Stimulated activated CD4-positive, alpha-beta T cell treated with anti-CD3 and anti-CD28 coated beads, Interleukin-4, amount 100 ng/mL, for 4 hours (primary cell): Measurements from ENCODE around the gene DDAH1.
"Not testable (repeated sequence)": the region's sequence is repeated elsewhere in the genome, so short reads cannot be mapped to it uniquely, and the experiment has no call there.

Experiments
- DNase-seq, 2 experiments: peaks; one replicate each; pipeline ENCODE4 v3.0.0-alpha.2; 2020

The DDAH1 gene

DNA sequence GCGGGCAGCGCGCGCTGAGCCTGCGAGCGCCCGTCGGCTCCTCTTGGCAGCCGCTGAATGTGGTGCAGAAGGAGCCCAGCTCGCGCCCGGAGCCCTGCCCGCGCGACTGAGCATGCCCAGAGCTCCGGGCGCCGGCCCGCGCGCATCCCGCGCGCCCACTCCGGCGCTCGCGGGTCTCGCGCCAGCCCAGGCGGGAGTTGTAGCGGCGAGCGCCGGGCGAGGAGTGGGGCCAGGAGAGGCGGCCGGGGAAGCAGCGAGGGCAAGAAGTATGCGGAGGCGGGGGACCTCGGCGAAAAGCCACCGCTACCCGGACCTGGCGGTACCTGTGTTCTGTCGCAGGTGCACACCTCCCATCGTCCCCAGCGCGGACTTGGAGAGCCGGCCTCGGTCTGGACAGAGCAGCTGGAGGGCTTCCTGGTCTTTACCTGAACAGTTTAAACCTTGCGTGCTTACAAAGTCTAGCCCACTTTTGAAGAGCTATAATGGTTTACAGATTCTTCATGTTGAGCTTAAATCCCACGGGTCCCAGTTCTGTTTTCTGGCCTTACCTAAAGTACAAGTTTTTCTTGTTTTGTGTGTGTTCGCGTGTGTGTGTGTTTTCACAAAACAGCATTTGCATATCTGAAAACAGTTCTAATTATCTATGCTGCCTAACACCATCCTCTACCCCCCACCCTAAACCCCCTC, at the start of gene DDAH1:
DDAH1 (minus strand) TSS at position 61 of the 687 bp plus-strand sequence. CDS start 114 bp downstream, outside the sequence.
- peak in 1 of 2 experiments; percentile 3 for DNase-seq

DNA sequence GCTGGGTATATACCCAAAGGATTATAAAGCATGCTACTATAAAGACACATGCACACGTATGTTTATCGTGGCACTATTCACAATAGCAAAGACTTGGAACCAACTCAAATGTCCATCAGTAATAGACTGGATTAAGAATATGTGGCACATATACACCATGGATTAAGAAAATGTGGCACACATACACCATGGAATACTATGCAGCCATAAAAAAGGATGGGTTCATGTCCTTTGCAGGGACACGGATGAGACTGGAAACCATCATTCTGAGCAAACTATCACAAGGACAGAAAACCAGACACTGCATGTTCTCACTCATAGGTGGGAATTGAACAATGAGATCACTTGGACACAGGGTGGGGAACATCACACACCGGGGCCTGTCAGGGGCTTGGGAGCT, 49.0 kb upstream of the DDAH1 start:
- DNase-seq: not testable (repeated sequence)

DNA sequence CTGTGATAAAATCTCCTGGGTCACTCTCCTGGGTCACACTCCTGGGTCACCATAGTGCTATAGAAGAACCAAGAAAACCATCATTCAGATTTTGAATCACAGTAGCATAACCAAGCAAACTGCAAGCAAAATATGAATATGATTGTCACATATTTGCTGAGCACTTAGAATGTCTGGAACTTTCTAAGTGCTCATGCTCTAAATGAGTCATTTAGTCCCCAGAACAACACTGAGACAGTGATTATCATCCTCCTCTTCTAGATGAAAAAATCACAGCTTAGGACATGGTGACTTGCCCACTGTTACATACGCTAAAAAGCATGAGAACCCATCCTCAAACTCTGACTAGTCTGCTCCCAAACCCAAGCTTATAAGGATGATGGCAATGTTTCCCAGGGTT, 39.5 kb upstream of the DDAH1 start:
- DNase-seq: no peak

DNA sequence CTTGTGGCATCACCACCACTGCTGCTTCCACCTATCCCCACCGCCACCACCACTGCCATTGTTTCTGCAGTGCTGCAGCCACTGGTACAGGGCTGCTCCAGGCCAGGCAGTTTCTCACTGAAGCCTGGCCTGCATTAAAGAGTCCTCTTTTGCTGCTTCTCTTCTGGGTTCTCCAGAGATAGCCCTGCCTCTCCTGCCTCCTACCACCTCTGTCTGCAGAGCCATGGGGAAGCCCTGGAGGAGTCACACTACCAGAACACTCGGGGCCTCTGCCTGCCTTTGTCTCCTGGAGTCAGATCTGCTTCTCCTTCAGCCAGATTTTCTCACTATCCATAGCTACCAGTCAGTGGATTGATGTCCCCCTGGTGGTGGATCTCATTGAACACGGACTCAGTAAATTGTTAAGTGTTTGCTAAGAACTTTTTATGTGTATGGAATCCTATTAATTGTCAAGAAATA, 37.7 kb upstream of the DDAH1 start:
- no peak for DNase-seq

DNA sequence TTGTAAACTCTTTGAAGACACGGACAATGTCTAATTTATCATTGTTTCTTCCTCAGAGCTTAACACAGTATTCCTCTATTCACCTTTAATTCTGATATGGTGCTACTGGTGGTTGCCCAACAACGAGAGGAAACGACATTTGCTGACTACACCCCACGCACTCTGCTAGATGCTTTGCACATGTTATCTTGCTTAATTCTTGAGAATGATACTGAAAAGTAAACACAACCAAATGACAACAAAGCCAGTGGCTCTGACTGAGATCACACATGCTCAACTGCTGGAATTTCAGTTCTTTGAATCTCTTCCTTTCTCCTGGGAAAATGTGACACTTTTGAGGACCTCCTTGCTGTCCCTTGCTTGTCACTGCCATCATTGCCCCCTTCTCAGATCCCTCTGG, 37.2 kb upstream of the DDAH1 start:
- DNase-seq: no peak

DNA sequence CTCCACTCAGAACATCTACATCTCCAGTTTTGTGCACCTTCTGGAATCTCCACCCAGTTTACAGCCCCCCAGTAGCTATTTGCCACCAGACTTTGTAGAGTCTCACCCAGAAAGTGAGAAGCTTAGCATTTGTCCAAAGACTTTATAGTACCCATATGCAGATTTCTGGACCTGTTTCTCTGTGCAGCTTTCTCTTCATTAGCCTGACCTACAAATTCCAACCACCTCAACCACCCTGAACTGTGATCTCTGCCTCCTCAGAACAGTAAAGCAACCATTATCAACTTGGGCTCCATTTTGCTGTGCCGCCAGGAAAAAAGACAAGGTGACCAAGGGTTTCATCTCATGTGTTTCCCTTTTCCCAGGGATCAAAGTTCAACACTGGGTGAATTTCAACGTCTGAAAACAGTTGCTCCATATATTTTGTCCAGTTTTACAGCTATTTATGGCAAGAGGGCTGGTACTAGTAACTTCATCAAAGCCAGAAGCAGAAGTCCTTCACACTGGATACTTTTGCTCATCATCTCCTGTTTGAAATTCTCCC, 36.5 kb upstream of the DDAH1 start:
- DNase-seq: no peak

DNA sequence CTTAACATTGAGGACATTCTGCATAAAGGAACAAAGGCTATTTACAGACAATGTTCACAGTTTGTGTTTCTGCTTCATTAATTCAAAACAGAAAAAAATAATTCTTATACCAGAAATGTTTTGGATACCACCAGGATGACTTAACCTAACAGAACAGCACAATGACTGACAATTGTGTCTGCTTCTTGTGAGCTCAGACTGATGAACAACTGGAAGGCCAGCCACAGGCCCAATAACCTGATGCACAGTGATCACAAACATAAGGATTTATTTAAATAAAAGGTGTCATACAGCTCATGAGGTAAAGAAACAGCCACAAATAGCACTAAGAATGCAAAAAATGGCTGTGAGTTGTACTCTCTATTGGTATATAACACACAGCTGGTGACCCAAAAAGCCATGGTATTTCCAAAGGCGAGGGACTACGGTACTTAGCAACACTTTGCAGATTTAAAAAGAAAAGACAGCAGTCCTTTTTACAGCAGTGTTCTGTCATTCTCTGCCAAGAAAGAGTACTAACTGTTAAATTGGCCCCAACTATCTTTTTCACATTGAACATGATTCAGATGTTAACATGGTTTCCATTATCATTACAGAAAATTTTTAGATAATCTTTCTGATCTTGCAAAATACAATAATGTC, 32.1 kb upstream of the DDAH1 start:
- no peak for DNase-seq

DNA sequence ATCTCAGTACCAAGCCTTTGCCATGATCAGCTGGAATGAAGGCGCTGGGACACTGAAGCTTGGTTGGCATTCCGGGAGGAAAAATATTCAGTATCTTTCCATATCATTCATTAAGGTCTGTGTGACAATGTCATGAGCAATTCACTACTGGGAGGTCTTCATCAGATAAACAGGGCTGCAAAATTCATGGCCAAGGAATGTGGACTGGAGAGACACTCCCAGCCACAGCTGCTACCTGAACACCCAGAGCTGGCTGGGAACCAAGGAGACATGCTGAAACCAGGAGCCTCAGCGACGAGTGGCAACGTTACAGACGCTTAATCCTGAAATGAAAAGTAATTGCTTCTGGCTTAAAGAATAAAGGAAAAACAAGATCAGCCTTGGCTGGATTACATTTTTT, 30.6 kb upstream of the DDAH1 start:
- DNase-seq: no peak

DNA sequence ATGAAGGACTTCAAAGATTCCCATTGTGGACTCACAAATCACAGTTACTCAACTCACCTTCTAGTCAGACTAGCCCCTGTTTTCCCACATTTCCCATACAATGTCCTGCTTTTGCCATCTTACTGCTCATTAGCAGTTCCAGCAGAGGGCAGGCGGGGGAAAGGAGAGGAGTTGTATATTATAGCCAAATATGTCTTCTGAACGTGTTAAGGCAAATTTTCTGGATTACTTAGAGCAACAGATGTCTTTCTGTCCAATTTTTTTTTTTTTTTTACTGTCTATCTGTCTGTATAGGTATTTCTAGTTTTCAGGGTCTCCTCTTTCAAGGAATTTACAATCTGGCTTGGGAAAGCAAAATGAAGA, 29.9 kb upstream of the DDAH1 start:
- DNase-seq: no peak

DNA sequence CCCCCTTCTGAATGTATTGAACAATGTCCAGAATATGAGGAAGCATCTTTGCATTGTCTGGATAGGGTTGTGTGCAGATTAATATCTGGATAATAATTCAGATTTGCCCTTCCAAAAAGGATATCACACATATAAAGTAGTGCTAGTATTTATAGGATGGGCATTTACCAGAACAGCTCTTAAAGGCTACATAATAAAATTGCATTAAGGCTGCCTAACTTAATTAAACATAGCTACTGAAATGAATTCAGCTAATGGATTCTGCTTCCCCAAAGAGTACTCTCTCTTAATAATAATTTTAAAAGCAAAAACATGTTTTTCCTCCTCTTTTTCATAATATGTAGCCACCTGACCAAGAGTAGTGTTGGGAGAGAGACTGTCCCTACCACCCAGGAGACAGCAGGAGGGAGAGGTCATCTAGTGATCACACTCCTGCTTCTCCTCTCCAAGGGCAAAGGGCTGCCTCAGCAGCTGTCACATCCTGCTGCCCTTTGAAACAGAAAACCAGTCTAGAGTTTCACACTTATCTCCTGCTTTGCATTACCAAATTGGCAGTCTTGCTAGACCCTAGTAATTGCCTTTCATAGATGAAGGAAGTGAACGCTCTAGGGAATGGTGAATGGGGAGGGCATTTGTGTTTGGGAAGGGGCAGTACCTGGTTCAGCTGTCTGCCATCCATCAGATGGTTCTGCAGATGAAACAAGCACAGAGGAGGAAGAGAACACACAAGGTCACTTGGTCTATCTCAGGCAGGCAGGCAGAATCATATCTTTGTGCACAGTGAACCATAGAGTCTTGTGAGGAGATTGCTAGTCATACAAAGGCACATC, 29.3 kb upstream of the DDAH1 start:
- no peak for DNase-seq

DNA sequence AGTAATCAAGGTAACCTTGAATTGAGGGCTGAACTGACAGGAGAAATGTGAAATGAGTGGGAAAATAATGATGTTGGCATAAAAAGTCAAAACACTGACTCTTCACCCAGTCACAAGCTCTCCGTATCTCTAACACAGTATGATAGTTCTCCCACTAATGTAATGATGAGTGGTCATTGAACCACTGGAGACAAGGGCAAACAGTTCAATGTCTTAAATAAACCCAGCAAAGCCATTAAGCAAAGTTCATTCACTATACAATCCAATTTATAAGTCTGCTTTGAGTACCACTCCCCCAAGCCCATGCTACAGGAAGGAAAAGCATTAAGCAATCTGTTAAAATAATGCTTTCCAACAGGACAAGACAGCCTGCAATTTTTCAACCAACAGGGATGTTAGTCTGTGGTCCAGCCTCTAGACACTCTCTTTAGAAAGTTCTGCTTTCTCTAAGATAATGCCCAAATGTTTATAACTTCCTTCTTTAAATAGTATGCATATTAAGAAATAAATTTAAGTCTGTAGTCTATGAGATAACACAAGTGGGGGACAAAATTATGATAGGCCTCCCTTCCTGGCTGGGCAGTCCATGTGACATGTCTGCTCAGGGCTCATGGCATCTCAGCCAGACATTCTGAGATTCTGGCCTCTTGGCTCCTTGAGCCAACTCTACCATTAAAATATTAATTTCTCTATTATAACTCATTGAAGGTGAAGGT, 25.5 kb upstream of the DDAH1 start:
- no peak for DNase-seq

DNA sequence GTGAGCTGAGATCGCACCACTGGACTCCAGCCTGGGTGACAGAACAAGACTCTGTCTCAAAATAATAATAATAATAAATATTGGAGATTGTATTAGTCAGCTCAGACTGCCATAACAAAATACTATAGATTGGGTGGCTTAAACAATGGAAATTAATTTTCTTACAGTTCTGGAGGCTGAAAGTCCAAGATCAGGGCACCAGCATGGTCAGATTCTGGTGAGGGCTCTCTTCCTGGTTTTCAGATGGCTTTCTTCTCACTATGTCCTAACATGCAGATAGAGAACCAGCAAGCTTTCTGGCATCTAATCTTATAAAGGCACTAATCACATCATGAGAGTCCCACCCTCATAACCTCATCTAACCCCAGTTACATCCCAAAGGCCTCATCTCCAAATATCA, 23.2 kb upstream of the DDAH1 start:
- DNase-seq: no peak

DNA sequence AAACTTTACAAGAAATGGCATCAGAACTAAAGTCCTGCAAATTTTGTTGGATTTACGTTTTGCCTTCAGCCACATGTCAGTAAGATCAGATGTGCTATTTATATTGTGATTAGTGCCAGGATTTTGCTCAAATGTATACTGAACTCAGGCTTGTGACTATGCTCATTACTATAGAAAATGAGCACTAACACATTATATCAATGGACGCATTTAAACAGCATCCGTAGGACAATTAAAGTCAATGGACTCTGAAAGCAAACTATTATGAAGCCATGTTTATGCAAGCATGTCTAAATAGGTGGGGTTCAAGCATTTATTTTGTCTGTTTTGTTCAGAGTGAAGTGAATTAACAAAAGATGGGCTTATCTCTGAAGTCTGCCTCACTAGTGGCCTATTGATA, 20.6 kb upstream of the DDAH1 start:
- DNase-seq: no peak

DNA sequence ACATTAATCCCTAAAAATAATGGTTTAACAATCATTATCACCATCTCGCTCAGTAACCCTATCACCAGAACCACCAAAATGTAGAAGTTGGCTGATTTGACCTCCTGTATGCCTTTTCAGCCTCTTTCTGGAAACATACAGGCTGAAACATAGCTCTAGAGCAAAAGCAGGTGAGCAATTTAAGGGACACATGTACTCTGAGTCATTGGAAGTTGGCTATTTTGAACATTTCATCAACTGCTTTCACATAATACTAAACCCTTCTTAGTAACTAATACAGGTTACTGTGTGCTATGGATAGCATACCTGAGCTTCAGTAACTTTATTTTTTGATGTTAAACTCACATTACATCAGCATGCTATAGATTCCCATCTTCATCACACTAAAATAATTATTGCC, 19.8 kb upstream of the DDAH1 start:
- no peak for DNase-seq

DNA sequence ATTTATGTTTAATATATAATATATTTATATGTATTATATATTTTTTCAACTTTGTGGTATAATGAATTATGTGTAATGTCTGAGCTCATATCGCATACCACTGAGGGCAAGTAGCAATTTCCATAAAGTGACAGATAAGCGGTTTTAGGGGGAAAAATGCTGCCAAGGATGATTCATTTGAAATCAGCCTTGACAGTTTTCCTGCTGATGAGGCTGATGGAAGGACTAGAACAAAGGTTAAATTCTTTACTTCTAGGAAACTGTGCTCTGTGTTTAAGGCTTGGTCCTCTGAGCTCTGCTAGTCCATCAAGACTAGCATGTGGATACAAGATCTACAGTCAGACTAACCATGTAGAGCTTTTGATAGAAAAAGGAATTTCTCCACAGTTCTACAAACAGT, 19.3 kb upstream of the DDAH1 start:
- no peak for DNase-seq

DNA sequence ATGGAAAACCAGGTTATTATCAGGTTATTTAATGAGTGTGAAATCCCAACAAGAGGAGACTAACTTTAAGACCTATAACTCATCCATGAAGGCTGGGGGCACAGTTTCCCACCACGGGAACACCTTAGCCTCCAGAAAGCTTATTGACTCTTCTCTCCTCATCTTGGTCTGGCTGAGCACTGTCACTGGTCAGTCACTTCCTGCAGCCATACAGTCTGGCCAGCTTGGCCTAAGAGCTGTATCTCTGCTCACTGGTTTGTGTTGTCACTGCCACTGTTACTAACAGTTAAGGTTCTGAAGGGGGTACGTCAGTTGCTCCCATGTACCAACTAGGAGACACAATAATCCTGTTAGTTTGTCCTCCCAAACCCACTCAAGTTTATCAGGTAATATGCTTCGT, 16.7 kb upstream of the DDAH1 start:
- no peak for DNase-seq

DNA sequence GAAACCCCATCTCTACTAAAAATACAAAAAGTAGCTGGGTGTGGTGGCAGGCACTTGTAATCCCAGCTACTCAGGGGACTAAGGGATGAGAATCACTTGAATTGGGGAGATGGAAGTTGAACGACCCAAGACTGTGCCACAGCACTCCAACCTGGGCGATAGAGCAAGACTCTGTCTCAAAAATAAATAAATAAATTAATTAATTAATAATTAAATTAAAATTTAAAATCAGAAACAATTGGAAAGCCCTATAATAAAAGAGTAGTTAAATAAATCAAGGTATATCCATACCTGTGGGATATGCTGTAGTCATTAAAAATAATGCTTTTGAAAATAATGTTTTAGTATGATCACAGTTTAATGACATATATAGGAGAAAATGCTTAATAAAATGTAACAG, 15.6 kb upstream of the DDAH1 start:
- DNase-seq: no peak

DNA sequence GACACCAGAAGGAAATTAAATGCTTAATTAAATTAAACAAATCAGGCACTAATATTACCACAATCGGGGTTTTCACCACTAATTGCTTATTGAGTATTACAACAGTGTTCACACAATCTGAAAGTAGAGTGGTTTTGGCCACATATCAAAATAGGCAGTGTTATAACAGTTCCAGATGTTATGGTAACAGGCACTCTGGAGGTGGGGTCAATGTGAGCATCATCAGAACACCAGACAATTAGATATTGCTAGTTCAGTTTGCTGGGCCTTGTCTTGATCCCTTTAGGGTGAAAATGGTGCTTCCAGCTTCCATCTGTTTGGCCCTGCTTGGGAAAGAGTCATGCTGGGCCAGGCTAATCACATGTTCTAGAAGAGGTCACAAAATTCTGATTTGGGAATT, 14.5 kb upstream of the DDAH1 start:
- DNase-seq: no peak

DNA sequence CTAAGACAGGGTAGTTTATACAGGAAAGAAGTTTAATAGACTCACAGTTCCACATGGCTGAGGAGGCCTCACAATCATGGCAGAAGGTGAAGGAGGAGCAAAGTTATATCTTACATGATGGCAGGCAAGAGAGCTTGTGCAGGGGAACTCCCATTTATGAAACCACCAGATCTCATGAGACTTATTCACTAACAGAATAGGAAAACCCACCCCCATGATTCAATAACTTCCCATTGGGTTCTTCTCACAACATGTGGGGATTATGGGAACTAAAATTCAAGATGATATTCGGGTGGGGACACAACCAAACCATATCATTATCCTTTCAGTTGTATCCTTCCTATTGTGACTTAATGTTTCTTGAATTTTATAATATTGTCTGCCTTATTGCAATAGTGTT, 13.4 kb upstream of the DDAH1 start:
- DNase-seq: no peak

DNA sequence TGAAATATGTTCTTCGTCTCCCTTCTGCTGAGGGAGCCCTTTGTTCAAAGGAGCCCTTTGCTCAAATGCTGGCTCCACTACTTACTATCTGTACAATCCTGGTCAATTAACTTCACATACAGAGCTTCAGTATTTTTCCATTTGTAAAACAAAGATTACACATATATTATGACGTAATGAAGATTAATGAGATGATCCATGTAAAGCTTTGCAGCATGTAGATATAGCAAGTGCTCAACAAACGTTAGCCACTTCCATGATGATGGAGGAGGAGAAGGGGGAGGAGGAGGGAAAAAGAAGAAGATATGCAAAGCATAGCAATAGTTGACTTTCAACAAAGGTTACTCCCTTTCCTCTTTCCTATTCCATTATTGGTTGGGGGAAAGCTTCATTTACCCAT, 10.1 kb upstream of the DDAH1 start:
- DNase-seq: no peak

DNA sequence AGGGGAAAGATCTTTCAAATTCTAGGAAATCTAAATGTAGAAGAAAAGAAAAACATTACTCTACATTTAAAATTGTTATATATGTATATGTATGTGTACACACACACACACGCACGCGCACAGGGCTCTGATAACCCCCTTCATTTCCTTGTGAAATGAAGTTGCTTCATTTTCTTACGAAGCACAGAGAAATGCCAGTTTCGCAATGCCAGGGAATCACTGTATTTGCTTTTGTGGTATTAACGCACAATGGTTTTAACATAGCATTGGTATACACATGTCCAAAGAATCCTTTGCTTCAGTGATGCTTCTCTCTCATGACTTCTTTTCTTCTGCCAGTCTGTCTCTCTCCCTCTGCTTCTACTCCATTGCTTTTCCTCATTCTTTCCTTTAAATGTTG, 8.4 kb upstream of the DDAH1 start:
- DNase-seq: no peak

DNA sequence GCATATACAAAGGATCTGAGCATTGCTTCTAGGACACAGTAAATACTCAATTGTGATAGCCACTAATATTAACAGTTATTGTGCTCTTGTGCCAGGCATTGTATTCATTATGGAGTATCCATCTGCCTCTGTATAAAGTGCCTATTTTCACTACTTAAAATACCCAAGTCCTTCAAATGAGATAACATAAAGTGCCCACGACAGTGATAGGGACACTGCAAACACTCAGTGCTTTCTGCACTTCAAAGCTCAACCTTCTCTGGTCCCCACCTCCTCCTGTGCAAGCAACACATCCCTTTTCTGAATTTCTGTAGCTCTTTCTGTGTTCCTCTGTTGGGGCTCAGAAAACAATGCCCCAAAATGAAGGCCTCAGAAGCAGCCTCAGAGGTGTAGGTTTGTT, 6.6 kb upstream of the DDAH1 start:
- DNase-seq: no peak

DNA sequence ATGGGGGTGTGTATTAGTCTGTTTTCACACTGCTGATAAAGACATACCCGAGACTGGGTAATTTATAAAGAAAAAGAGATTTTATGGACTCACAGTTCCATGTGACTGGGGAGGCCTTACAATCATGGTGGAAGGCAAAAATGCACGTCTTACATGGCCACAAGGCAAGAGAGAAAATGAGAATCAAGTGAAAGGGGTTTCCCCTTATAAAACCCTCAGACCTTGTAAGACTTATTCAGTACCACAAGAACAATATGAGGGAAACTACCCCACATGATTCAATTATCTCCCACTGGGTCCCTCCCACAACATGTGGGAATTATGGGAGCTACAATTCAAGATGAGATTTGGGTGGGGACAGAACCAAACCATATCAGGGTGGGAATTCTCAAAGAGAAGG, 5.2 kb upstream of the DDAH1 start:
- DNase-seq: not testable (repeated sequence)
